Endodermal cell (in vitro differentiated cells): ENCODE measurements around the gene BICD1. TPM values are rescaled to one million over a fixed set of nuclear protein-coding genes. Genes with fewer than 3 reads are reported as not detected.

Source experiments
- DNase-seq: peaks from one replicate; pipeline ENCODE4 v3.0.0-alpha.2; 2017
- H3K27ac ChIP-seq: 2 replicates; pipeline ENCODE4 v1.5.1; 2013; ENCODE audit warnings: mild to moderate bottlenecking, low read depth, low read length, moderate library complexity
- H3K27me3 ChIP-seq: 2 replicates; pipeline ENCODE4 v1.6.1; 2013; ENCODE audit warnings: mild to moderate bottlenecking, low read length, moderate library complexity; ENCODE audit not compliant: insufficient read depth, control insufficient read depth, poor library complexity, severe bottlenecking
- H3K36me3 ChIP-seq: 2 replicates; pipeline ENCODE4 v1.7.0; 2013; ENCODE audit warnings: mild to moderate bottlenecking, low read length, moderate library complexity; ENCODE audit not compliant: control insufficient read depth, insufficient read depth
- H3K4me1 ChIP-seq: one replicate; pipeline ENCODE4 v1.7.0; 2013; ENCODE audit warnings: low read length; ENCODE audit not compliant: control insufficient read depth, insufficient read depth
- H3K4me3 ChIP-seq: 2 replicates; pipeline ENCODE4 v1.5.1; 2013; ENCODE audit warnings: mild to moderate bottlenecking, low read length, moderate library complexity
- H3K9ac ChIP-seq: 2 replicates; pipeline ENCODE4 v1.6.1; 2013; ENCODE audit warnings: mild to moderate bottlenecking, low read length, moderate library complexity; ENCODE audit not compliant: poor library complexity, severe bottlenecking; ENCODE audit errors: extremely low read depth
- H3K9me3 ChIP-seq: 2 replicates; pipeline ENCODE4 v1.6.1; 2013; ENCODE audit warnings: mild to moderate bottlenecking, low read length, moderate library complexity; ENCODE audit not compliant: control insufficient read depth
- H3K27ac Mint-ChIP-seq: 2 replicates; pipeline ENCODE4 v1.8.0; 2020; ENCODE audit warnings: mixed read lengths
- H3K27me3 Mint-ChIP-seq: 2 replicates; pipeline ENCODE4 v1.8.0; 2021; ENCODE audit warnings: mild to moderate bottlenecking, mixed read lengths; ENCODE audit not compliant: insufficient read depth
- H3K36me3 Mint-ChIP-seq: 2 replicates; pipeline ENCODE4 v1.8.0; 2020; ENCODE audit warnings: low read depth, mixed read lengths
- H3K4me1 Mint-ChIP-seq: 2 replicates; pipeline ENCODE4 v1.8.0; 2020; ENCODE audit warnings: mixed read lengths
- H3K4me3 Mint-ChIP-seq: 2 replicates; pipeline ENCODE4 v1.8.0; 2020; ENCODE audit warnings: mild to moderate bottlenecking, moderate library complexity, mixed read lengths
- H3K9me3 Mint-ChIP-seq: 2 replicates; pipeline ENCODE4 v1.8.0; 2020; ENCODE audit warnings: mild to moderate bottlenecking, mixed read lengths
- WGBS, 2 experiments: methylation state at CpG; one replicate each; pipeline versions ENCODE4 v1.1.5 to v1.1.7; 2013; ENCODE audit warnings: missing lambda C conversion rate in 2 of 2, mixed read lengths in 1 of 2; ENCODE audit not compliant: insufficient coverage in 1 of 2, insufficient read length in 1 of 2; 5-methylcytosine and 5-hydroxymethylcytosine counted together
- total RNA-seq, 2 donors: library from RNA; stranded (reverse); fragmentation: NEBNext Ultra II Directional in 1 of 2; extraction: Animal tissue kit (Norgen Biotek cat#: 25700) in 1 of 2; gene quantifications; 2 replicates in 1 of 2; 3 replicates in 1 of 2; pipeline ENCODE4 v1.2.1, GENCODE V29; 2021
- TF ChIP-seq, protein P1 (sequence below): fragments of 200-600 bp; sonication (generic); conservative IDR thresholded peaks from 2 replicates; pipeline ENCODE4 v1.5.0; 2021; ENCODE audit warnings: antibody characterized with exemption, mild to moderate bottlenecking

The BICD1 gene
- total RNA-seq, 2 donors from 2014 or later, result 56.0 to 101 TPM

- no peaks in the 10 kb centered on the region for H3K36me3 ChIP-seq
Measured at GRCh38 chr12:32087306-32087705, 19.3 kb upstream of the BICD1 start.

GRCh38 chr12:32089156-32089555 lies 17.5 kb upstream of the BICD1 start:
- peaks cover 6% of the 10 kb centered on the region for H3K9me3 Mint-ChIP-seq
- DNase-seq, result no peak
- peaks cover 5% of the 10 kb centered on the region for H3K4me1 Mint-ChIP-seq
- H3K27me3 Mint-ChIP-seq, result no peaks in the 10 kb centered on the region
- Histone ChIP-seq H3K4me3 (no peak overlapping the region), H3K4me1 (no peaks in the 10 kb centered on the region), H3K27ac (peak overlapping the region; percentile 32), H3K36me3 (no peaks in the 10 kb centered on the region), H3K27me3 (no peaks in the 10 kb centered on the region), H3K9me3 (no peaks in the 10 kb centered on the region), H3K9ac (no peak overlapping the region)
- H3K36me3 Mint-ChIP-seq, result no peaks in the 10 kb centered on the region
- H3K27ac Mint-ChIP-seq, result no peak overlapping the region
- 92 to 93% methylated on average over 5 of the region's 5 CpGs for WGBS, 2 experiments
- H3K4me3 Mint-ChIP-seq, result no peak overlapping the region
- TF ChIP-seq, protein P1, sequence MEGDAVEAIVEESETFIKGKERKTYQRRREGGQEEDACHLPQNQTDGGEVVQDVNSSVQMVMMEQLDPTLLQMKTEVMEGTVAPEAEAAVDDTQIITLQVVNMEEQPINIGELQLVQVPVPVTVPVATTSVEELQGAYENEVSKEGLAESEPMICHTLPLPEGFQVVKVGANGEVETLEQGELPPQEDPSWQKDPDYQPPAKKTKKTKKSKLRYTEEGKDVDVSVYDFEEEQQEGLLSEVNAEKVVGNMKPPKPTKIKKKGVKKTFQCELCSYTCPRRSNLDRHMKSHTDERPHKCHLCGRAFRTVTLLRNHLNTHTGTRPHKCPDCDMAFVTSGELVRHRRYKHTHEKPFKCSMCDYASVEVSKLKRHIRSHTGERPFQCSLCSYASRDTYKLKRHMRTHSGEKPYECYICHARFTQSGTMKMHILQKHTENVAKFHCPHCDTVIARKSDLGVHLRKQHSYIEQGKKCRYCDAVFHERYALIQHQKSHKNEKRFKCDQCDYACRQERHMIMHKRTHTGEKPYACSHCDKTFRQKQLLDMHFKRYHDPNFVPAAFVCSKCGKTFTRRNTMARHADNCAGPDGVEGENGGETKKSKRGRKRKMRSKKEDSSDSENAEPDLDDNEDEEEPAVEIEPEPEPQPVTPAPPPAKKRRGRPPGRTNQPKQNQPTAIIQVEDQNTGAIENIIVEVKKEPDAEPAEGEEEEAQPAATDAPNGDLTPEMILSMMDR, result no peak

More at GRCh38 chr12:32087306-32087705, 19.3 kb upstream of the BICD1 start:
- H3K36me3 Mint-ChIP-seq, result no peaks in the 10 kb centered on the region
- Histone ChIP-seq H3K27me3 (no peaks in the 10 kb centered on the region), H3K4me1 (no peaks in the 10 kb centered on the region), H3K27ac (no peak overlapping the region), H3K9ac (no peak overlapping the region), H3K9me3 (no peaks in the 10 kb centered on the region), H3K4me3 (no peak overlapping the region)
- TF ChIP-seq, protein P1, result no peak
- no peak overlapping the region for H3K4me3 Mint-ChIP-seq
- H3K27me3 Mint-ChIP-seq, result no peaks in the 10 kb centered on the region
- peaks cover 10% of the 10 kb centered on the region for H3K9me3 Mint-ChIP-seq
- no peak overlapping the region for H3K27ac Mint-ChIP-seq
- no peak for DNase-seq
- H3K4me1 Mint-ChIP-seq, result peaks cover 3% of the 10 kb centered on the region
- 54% methylated on average over 5 of the region's 5 CpGs; no CpG with 5 or more reads in 1 of the 2 experiments for WGBS, 2 experiments

DNA sequence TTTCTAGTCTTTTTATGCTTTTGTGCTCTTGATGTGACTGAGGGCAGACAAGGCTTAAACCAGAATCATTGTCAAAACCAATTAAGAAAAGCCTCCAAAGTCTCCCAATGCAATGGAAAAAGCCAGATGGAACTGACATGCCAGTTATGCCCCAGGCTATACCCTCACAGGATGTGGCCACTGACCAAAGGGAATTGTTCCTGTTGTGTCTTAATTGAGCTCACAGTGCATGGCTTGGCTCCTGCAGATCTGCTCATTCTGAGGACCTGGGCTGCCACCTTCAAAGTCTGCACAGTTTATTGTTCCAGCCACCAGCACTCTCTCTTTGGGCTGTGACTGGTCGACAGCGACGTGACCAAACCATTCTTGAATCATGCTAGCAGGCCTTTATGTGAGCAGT lies 17.1 kb upstream of the BICD1 start:
- H3K27ac Mint-ChIP-seq, result no peak overlapping the region

More for the DNA sequence above, 17.1 kb upstream of the BICD1 start:
- WGBS, 2 experiments, result 63 to 68% methylated on average over 3 of the region's 3 CpGs
- no peak overlapping the region for H3K4me3 ChIP-seq
- Mint-ChIP-seq H3K4me1 (peaks cover 5% of the 10 kb centered on the region), H3K4me3 (no peak overlapping the region), H3K27me3 (no peaks in the 10 kb centered on the region), H3K9me3 (peaks cover 2% of the 10 kb centered on the region), H3K36me3 (no peaks in the 10 kb centered on the region)
- H3K9me3 ChIP-seq, result no peaks in the 10 kb centered on the region
- H3K36me3 ChIP-seq, result no peaks in the 10 kb centered on the region
- no peak overlapping the region for H3K9ac ChIP-seq
- H3K4me1 ChIP-seq, result no peaks in the 10 kb centered on the region
- peak overlapping the region; percentile 32 for H3K27ac ChIP-seq
- H3K27me3 ChIP-seq, result no peaks in the 10 kb centered on the region
- TF ChIP-seq, protein P1, result no peak
- DNase-seq, result no peak
